RPMI7951 (cell line): ENCODE data around the gene UPK2. TPM values are rescaled to one million over a fixed set of nuclear protein-coding genes. Genes with fewer than 3 reads are reported as not detected.

Experiments used
- DNase-seq: peaks from one replicate; pipeline ENCODE4 v3.0.0-alpha.2; 2012; ENCODE audit warnings: low read depth
- total RNA-seq: library from RNA; depleted of rRNA; stranded (reverse); fragments of >200 nt; shearing (Covaris generic); gene quantifications from 2 replicates; pipeline ENCODE4 v1.2.3, GENCODE V29; 2014

UPK2 gene
- total RNA-seq, 1 experiment from 2014 or later = not detected

DNA sequence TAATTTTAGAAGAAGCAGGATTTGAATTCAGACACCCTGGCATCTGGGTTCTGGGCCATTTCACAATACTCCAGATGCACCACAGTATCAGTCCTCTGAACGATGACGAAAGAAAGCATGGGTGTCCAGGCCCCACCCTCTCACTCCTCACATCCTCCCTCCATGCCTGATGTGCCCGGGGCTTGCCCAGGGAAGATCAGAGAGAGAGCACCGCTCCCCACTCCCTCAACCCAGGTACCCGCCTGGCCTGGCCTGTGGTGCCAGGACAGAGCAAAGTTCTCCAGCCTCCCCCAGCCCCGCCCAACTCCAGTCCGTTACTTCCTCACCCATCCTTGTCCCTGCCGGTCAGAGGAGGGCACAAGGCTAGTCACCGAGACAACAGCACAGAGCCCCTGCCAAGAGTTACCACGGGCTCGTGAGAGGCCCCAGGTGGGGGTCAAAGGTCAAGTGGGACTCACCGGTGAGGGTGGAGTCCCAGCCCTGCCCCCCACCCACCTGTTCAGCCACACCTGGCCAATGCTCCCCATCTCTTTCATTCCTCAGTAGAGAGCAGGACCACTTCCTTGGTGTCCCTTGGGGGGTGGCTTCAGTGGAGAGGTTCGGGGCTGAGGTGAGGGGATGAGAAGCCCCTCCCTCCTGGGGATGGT lies 38.5 kb upstream of the UPK2 start:
- DNase-seq = peak; percentile 90

DNA sequence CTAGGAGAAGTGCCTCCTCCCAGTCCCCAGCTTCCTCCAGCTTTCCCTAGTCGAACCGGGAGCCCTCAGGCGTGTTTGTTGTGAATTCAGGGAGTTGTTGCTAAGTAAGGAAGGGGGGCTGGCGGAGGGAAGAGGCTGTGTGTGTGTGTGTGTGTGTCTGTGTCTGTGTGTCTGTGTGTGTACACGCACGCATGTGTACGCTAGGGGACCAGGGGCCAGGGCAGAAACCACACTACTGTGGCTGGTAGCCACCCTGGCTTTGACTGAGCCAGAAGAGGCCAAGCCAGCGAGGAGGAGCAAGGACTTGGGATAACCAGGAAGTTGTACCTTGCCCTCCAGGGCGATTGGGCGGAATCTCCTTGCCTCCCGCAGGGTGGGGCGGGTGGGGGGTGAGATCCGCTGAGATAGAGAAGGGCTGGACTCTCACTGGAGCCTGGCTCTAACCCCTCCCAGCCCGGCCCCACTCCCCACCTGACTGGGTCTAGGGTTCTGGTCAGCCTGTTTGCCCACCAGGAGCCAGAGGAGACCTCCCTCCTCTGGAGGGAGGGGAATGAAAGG lies 37.9 kb upstream of the UPK2 start:
- DNase-seq = peak; percentile 99

DNA sequence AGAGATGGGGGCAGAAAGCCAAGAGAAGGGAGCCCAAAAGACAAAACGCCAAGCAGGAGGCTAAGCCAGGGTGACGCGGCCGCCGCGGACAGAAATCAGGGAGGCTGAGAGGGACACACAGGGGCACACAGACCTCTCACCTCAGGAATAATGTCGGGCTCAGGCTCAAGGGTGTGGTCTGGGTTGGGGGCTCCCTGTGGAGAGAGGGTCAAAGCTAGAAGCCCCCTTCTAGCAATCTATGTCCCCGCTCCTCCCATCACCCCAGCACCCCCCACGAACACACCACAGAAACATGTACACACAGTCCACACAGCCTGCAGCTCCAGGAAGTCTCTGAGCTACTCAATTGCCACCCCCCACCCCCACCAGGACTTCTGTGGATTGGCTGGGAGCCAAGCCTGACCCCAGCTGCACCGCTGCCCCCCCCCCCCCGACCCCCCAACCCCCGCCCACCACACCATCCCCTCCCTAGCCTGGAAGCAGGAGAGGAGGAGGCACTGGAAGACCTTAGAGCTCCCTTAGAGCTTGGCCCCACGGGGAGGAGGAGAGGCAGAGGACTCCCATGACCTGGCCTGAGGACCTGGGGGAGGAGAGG lies 37.3 kb upstream of the UPK2 start:
- peak; percentile 48 for DNase-seq

DNA sequence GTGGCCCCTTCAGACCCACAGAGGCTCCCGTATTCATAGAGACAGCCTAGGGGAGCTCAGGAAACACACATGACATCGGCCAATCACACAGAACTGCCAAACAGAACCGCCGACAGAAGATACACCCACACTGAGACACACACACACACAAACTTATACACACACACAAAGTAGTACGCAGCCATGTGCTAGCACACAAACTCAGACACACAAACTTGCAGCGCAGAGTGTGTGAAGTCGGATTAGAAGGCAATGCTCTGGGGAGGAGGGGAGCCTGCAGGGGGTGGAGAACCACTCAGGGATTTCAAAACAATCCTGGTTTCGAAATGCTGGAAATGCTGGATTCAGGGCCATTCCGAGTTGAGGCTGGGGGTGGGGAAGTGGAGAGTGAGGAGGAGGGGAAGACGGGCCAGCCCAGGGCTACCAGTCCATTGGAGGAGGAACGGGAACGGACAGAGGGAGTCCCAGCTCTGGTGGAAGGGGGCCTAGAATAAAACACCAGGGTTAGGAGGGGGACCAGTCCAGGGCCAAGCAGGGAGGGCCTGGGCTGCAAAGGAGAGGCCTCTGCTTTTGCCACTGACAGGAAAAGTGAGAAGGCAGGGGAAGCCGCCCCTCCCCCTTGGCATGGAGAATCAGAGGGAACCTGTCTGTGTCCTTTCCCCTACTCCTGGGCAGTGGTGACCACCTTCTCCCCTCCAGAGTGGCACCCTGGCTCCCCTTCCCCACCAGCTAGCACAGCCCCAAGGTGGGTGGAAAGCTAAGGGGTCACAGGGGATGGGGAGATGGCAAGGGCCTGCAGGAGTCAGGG lies 34.8 kb upstream of the UPK2 start:
- peak; percentile 79 for DNase-seq

DNA sequence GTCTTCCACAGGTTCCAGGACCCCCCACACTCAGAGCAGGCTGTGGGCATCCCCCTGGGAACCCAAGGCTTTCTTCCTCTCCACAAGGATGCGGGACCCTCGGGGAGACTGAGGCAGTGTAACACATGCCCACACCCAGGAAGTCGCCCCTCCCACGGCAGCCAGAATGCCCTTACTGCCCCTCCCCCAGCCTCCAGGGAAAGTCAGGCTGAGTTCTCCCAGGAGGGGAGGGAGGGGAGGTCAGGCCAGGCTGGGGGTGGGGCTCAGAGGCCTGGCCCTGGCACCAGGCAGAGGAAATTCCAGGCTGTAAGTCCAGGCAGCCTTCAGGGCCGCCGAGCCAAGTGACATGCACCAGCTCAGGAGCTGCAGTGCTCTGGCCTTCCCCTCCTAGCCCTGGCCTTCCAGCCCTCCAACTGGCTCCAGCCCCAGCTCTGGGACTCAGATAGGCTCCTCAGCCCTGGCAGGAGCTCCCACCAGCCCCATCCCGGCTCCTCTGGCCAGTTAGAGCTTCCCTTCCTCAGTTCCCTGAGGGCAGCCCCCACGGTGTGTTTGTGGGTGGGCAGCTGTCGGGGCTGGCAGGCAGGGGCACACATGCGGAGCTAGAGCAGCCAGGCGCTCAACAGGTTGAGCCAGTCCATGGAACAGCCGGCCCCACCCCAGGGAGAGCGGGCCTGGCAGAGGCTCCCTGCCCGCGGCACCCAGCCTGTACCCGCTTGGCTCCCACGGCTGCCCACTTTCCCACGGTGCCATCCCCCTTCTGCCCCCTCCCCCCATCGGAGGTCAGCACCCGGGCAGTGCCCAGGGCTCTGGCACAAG lies 34.0 kb upstream of the UPK2 start:
- DNase-seq = peak; percentile 80

DNA sequence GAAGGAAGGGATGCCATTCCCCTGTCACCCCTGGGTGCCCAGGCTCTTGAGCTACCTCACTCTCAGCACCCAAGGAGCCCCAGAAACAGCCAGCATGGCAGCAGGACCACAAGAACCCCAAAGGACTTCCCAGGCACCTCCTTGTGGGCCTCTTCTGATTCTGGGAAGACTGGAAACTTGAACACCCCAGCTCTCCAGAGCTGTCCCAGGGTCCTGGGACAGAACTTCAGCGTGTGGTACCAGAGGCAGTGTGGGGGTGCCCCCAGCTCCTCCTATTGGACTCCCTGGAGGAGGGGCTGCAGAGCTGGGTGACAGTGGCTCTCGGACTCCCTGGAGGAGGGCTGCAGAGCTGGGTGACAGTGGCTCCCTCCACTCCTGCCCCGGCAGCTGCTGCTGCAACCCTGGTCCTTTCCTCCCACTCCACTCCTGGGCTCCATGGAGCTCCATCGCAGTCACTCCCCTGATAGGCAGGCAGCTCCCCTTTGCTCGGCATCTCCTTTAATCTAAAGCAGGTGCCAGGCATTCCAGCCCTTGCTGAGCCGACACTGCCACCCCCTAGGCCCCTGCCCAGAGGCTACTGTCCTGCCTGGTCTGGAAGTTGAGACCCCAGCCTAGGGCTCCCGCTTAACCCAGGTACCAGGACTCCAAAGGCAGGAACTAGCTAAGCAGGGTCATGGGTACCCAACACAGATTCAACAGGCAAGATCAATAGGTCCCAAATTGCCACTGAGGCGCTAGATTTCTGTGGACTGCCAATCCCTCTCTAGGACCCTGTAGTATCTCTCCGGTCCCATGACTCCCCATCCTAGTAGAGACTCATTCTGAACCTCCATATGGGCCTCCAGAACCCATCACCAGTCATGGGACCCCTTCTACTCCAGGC lies 33.1 kb upstream of the UPK2 start:
- DNase-seq = no peak

DNA sequence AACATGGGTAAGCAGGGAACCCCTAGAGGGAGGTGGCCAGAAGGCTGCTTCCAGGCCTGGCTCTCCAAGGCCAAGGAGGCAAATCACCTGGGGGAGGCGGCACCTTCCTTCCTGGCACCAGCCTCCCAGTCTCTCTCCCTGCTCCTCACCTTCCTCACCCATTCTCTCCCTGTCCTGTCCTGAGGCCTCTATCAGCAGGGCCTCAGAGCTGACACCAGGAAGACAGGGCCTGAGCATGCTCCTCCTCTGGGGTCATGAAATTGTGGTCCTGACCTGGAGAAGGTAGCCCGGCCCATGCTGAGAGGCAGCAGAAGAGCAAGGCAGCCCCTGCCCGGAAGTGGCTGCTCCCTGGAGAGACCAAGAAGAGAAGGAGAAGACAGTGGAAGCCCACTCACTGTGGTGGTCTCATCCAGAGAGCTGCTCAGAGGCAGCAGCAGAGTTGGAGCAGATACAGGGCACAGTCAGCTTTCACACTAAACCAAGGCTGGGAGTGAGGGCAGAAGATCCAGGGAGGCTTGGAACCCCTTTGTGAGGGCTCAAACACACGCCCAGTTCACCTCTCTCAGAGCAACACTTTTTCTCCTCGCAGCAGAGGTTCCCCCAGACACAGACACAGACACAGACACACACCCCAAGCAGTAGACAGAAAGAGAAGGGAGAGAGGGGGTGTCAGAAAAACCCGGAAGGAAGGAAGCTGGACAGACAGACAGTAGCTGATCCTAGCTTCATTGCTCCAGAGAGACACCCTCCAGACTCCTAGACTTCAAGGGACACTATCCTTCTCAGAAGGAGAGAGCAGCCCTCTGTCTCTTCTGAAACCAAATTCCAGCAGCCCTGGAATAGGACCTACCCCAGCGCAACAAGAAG lies 32.1 kb upstream of the UPK2 start:
- DNase-seq = no peak

DNA sequence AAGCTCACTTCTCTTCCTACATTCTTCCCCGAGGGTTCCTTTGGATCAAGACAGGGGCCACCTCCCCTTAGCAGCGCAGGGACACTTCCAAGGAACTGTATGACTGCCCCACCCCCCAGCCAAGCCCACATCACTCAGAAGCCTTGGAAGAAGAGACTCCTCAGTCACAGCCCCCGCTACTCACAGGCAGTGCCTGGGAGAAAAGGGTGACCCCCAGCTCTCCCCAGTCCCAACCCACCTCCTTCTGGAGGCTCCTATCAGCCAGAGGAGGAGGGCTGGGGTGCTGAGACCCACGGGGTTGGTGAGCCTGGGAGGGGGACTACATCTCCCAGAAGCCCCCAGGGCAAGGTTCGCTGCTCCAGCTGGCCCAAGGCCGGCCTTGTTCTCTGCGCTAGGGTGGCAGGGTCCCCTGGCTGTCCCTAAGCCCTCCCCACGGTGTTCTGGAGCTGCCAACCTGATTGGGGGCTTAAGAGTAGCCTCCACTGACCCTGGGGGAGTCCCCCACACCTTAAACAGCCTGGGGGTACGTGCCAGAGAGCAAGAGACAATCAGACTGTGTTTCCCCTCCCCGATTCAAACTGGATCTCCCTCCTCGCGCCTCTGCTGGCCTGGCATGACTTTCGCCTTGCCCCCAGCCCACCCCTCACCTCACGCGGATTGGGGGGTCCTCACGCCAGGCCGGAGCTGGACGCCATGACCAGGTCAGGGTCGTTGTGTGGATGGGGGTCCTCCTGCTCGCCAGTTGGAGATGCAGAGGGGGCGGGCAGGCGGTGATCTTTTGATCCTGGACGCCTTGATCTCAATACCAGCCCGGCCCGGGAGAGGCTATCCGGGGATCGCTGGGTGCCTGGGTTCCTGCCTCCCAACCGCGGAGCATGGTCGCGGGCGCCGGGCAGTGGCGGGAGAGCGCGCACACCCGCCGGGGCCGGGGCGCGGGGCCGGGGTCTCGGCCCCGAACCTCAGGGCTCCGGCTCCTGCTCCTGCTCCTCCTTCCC lies 31.2 kb upstream of the UPK2 start:
- no peak for DNase-seq

DNA sequence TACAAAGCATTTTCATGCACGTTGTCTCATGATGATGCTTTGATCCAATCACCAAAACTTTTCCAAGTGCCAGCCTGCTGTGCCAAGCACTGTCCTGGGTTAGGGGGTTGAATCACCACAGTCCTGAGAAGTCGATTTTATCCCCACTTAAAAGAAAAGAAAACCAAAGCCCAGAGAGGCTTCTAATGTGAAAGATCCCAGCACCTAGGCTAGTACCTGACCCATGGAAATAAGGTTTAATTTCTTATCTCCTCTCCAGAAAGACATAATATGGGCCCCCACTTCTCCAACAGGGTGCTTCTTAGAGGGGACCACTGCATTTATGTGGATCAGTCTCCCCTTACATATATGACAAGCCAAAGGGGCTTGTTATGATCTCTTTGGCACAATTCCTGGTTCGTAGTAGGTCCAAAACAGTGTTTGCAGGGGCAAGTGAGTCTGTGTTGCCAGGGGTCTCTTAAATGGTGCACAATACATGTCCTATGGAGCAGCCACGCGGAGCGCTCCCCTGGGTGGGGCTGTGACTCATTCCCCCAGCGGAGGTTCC lies 28.5 kb upstream of the UPK2 start:
- no peak for DNase-seq

DNA sequence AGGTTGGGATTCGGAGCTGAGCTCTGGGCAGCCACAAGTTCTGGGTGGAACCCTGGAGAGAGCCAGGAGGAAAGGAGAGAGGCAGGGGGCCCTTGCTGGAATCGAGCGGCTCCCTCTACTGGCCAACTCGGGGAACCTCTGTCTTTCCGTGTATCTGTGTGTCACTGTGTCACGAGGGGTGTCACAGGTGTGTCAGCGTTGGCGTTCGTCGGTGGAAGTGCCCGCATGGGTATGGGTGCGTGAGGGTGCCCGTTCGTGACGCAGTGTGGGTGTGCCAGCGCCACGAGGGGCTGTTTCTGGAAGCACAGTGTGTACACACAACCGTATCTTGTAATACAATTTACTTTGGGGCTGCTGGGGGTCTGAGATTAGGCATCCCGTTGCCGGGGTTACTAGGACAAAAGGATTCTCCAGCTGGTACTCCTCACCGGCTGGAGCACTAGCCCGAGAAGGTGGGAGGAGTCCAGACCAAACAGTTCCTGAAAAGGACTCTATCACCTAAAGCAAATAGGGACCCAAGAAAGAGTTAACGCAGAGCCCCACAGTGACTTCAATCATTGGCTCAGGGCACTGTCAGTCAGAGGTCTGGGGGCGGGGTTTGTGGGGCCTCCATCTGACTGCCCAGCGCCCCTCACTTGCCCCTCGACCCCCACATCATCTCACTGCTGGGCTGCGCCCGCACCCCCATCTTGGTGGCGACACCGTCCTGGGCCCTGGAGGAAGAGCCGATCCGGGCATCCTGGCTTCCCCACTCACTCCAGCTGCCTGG lies 27.8 kb upstream of the UPK2 start:
- peak; percentile 95 for DNase-seq

DNA sequence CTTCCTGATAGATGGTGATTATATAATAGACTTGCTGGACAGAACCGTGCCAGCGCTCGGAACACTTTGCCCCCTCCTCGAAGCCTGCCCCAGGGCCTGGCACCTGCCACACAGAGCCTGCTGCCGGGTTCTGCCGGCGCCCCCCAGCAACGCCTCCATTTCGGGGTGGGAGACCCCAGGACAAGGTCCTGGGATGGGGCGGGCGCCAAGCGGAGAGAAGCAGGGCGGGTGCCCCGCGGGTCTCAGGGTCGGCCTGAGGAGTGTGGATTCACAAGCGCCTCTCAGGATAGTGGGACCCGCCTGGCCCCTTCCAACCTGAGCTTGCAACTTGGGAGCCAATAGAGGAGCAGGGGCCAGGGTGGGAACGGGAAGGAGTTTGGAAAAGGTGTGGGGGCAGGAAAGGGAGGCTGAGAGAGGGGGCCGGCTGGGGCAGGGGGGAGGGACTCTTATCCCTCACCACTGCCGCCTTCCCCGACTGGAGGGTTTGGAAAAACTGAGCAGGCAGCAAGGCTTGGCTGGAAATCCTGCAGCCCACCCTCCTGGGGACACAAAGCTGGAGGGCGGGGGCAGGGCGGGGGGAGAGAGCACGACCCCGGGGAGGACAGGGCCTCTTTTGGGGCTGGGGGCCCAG lies 27.1 kb upstream of the UPK2 start:
- peak; percentile 66 for DNase-seq

DNA sequence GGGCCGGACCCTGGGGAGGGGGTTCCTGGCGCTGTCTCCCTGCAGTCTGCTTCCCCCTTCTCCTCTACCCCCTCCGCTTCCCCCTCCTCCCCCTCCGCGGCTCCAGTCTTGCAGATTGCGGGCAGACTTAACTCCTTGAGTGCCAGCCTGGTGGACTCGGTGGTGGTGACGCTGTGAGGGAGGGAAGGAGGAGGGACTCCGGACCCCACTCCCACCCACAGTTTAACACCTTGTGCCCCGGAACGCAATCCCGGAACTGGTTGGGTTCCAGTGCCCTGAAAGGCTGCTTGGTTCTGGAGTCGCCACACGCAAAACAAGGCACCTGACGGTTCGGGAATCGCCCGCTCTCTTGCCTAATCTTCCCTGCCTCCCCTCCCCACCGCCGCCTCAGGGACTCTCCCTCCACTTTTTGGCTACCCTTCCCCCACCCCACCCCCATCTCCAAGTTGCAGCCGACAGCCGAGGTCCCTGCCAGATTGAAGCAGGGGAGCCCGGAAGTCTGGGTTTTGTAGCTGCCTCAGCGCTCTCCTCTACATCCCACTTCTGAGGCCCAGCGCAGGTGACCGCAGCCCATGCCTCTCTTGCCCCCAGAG lies 26.5 kb upstream of the UPK2 start:
- DNase-seq = peak; percentile 84

DNA sequence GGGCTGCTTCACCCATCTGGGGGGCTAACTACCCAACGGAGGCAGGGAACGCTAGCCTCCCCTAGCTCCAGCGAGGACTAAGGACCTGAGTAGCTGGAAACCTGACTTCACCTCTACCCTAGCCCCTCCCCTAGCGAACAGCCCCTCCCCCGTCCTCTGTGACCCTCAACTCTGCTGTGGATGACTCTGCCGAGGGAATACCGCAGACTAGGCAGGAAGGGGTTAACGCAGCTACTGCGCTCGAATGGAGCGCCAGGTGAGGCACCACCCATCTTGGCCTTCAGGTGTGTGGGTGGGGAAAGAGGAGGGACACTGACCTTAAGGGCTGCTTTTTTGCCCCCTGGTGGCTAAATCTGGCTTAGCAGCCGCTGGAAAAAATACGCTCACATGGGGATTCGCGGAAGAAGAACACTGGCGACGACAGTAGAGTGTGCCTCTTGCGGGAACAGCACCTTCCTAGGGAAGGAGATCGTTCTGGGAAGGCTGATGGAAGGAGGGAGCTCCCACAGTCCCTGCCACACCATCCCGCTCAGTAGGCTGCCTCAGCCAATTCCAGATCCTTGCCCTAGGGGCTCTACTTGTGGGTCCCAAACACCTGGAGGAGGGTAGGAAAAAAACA lies 25.9 kb upstream of the UPK2 start:
- peak; percentile 69 for DNase-seq

DNA sequence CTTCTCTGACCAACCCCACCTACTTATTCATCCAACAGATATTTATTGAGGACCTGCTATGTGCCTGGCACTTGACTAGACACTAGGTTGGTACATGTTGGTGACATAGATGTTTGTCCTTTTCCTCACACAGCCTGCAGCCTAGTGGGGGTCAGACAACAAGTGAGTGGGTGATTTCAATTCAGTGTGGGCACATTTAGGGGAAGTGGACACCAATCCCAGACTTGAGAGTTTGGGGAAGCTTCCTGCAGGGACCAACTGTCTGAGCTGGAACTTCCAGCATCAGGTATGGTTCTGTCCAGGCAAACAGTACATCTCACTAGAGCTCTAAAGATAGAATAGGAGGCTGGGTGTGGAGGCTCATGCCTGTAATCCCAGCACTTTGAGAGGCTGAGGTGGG lies 24.5 kb upstream of the UPK2 start:
- no peak for DNase-seq

DNA sequence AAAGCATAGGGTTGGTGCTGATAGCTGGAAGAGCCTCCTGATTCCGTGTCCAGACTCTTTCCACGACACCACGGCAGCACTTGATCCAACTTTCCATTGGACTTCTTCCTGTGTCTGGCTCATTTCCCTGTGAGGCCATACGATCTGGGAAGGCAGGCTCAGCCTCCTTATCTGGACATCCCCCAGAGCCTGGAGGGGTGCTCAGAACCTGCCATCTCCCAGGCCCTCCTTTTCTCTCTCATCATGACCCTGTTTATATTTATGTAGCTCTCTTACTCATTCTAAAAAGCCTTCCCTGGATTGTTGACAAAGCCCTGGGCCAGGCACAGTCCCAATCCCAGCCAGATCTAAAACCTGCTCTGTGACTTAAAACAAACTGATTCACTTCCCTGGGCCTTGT lies 22.6 kb upstream of the UPK2 start:
- no peak for DNase-seq

DNA sequence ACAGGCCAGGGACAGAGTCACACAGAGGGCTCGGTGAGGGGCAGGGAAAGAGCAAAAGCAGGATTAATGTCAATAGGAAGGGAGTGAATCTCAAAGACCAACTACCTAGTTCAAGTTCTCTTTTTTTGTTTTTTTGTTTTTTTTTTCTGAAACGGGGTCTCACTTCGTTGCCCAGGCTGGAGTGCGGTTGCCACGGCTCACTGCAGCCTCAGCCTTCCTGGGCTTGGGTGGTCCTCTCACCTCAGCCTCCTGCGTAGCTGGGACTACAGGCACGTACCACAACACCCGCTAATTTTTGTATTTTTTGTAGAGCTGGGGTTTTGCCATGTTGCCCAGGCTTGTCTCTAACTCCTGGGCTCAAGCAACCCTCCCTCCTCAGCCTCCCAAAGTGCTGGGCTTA lies 20.7 kb upstream of the UPK2 start:
- DNase-seq = no peak
